ENCODE measurements around the gene PRLR.

DNA sequence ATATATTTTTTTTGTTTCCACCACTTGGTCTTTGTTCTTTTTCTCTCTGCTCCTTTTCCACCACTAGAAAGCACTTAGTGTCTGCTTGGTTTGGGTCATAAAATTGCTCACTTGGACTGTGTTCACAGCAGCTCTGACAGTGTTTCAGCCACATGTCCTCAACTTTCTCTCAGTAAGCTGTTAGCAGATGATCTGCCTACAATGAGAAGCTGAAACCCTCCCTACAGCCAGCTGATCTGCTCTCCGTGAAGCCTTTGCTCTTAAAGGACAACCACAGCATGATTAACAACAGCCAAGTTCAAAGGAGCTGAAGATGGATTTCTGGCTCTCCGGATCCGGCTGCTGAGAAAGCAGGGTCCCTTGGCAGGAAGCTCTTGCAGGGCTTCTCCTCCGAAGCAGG is 31.6 kb downstream of the PRLR start:
- TF ChIP-seq CTCF (IDR thresholded peaks at IDR 0.05) (no peak), POLR2A (IDR thresholded peaks at IDR 0.05) (no peak)

All from right lobe of liver (tissue), 4 donors.